ENCODE results near the gene RBM17.
"Not testable (repeated sequence)": the region's sequence is repeated elsewhere in the genome, so short reads cannot be mapped to it uniquely, and the experiment has no call there.

Gene RBM17, protein sequence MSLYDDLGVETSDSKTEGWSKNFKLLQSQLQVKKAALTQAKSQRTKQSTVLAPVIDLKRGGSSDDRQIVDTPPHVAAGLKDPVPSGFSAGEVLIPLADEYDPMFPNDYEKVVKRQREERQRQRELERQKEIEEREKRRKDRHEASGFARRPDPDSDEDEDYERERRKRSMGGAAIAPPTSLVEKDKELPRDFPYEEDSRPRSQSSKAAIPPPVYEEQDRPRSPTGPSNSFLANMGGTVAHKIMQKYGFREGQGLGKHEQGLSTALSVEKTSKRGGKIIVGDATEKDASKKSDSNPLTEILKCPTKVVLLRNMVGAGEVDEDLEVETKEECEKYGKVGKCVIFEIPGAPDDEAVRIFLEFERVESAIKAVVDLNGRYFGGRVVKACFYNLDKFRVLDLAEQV
- 81.5 to 108 (median 105) reads per million in 3 donors for total RNA-seq

DNA sequence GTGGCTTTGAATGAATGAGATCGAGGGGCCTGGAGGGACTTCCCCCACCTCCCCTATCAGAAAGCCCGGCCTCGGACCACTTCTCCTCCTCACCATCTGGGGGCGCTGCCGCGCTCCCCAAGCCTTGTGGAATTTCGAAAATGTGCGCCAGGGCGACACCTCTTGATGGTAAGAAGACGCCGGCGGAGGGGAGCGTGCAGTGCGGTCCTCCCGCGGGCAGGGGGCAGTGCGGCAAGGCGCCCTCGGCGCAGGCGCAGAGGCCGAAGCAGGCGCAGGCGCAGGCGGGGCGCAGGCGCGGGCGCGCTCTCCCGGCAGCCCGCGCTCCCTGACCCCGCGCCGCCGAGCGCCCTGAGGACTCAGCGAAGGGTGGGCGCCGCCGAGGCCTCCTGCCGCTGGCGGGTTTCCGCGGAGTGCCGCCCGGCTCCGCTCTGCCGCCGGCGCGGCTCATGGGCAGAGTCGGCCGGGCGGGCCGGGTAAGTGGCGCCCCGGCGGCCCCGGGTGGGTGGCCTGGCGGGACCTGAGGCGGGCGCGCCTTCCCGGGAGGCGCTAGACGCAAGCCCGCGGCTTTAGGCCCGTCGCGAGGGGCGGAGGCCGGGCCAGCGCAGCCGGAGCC, at the start of gene RBM17:
Gene RBM17, plus strand, starts transcription at position 314 of the 613 bp plus-strand sequence. CDS start 8,032 bp downstream, outside the sequence.
- H3K4me1 ChIP-seq (ENCODE audit: control insufficient read depth, insufficient read depth, low read length, poor library complexity, severe bottlenecking), result peaks cover 38% of the 10 kb centered on the region

DNA sequence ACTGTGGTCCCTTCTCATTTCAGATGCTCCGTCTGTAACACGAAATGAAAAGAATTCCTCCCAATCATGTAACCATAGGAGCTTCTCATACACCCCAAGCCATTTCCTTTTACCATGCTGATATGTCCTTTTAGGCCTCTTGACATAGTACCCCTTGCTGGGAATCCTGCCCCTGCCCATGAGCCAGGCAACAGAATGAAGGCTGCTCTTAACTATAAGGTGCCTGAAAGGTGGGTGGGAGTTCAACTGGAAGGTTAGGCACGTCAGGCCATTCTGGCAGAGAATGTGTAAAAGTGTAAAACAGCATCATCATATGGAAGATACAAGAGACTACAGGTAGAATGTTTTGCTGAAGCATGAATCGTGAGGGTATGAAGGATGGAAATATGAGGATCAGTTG, 49.1 kb upstream of the RBM17 start:
- Histone ChIP-seq H3K4me1 (ENCODE audit: control insufficient read depth, insufficient read depth, low read length, poor library complexity, severe bottlenecking) (peaks cover 63% of the 10 kb centered on the region), H3K27me3 (replicated peaks; ENCODE audit: control insufficient read depth, insufficient read depth, low read length, poor library complexity, severe bottlenecking) (no peaks in the 10 kb centered on the region), H3K9me3 (ENCODE audit: control insufficient read depth, low read length) (no peaks in the 10 kb centered on the region), H3K36me3 (ENCODE audit: control insufficient read depth, insufficient read depth, low read length) (no peaks in the 10 kb centered on the region), H3K4me3 (ENCODE audit: insufficient read depth, low read depth, low read length, poor library complexity, severe bottlenecking) (no peak overlapping the region), H3K27ac (ENCODE audit: insufficient read depth, low read length, poor library complexity, severe bottlenecking) (no peak overlapping the region)
- DNase-seq, result no peak

More for the DNA sequence above, at the start of gene RBM17:
- Histone ChIP-seq H3K4me3 (ENCODE audit: insufficient read depth, low read depth, low read length, poor library complexity, severe bottlenecking) (peak within 1 kb of the TSS; percentile 76), H3K36me3 (ENCODE audit: control insufficient read depth, insufficient read depth, low read length) (no peaks in the 10 kb centered on the region), H3K9me3 (ENCODE audit: control insufficient read depth, low read length) (no peaks in the 10 kb centered on the region), H3K27me3 (replicated peaks; ENCODE audit: control insufficient read depth, insufficient read depth, low read length, poor library complexity, severe bottlenecking) (no peaks in the 10 kb centered on the region), H3K27ac (ENCODE audit: insufficient read depth, low read length, poor library complexity, severe bottlenecking) (peak within 1 kb of the TSS; percentile 75)
- DNase-seq, result peak; percentile 95 to 96 (median 95)

DNA sequence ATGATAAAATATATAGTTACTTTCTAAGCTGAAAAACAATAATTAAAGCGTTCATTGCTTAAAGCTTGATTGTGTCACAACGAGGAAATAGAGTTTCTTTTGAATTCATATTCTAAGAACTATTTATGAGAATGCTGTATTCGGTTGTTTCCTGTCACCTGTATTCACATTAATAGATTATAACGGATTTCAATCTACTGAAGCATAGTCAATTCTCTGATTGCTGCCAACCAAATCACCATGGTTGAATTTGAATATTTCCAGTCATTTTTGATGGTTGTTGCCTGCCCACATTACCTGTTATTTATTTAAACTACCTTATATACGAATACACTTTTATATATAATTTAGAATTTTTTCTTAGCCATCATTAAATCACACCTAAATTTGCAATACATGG, 48.6 kb upstream of the RBM17 start:
- H3K27me3 ChIP-seq (replicated peaks; ENCODE audit: control insufficient read depth, insufficient read depth, low read length, poor library complexity, severe bottlenecking), result no peaks in the 10 kb centered on the region
- peaks cover 68% of the 10 kb centered on the region for H3K4me1 ChIP-seq (ENCODE audit: control insufficient read depth, insufficient read depth, low read length, poor library complexity, severe bottlenecking)
- DNase-seq, result no peak
- H3K36me3 ChIP-seq (ENCODE audit: control insufficient read depth, insufficient read depth, low read length), result no peaks in the 10 kb centered on the region
- no peak overlapping the region for H3K27ac ChIP-seq (ENCODE audit: insufficient read depth, low read length, poor library complexity, severe bottlenecking)
- H3K9me3 ChIP-seq (ENCODE audit: control insufficient read depth, low read length), result no peaks in the 10 kb centered on the region
- H3K4me3 ChIP-seq (ENCODE audit: insufficient read depth, low read depth, low read length, poor library complexity, severe bottlenecking), result no peak overlapping the region

DNA sequence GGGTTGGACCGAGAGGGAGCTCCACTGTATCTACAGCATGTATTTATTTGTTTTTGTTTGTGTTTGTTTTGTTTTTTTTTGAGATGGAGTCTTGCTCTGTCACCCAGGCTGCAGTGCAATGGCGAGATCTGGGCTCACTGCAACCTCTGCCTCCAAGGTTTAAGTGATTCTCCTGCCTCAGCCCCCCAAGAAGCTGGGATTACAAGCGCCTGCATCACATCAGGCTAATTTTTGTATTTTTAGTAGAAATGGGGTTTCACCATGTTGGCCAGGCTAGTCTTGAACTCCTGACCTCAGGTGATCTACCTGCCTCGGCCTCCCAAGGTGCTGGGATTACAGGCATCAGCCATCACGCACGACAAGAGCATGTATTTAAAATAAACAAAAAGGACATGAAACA, 45.5 kb upstream of the RBM17 start:
- not testable (repeated sequence) for H3K27ac ChIP-seq (ENCODE audit: insufficient read depth, low read length, poor library complexity, severe bottlenecking); DNase-seq; H3K36me3 ChIP-seq (ENCODE audit: control insufficient read depth, insufficient read depth, low read length); H3K4me3 ChIP-seq (ENCODE audit: insufficient read depth, low read depth, low read length, poor library complexity, severe bottlenecking); H3K9me3 ChIP-seq (ENCODE audit: control insufficient read depth, low read length); H3K27me3 ChIP-seq (replicated peaks; ENCODE audit: control insufficient read depth, insufficient read depth, low read length, poor library complexity, severe bottlenecking)
- peaks cover 72% of the 10 kb centered on the region for H3K4me1 ChIP-seq (ENCODE audit: control insufficient read depth, insufficient read depth, low read length, poor library complexity, severe bottlenecking)

DNA sequence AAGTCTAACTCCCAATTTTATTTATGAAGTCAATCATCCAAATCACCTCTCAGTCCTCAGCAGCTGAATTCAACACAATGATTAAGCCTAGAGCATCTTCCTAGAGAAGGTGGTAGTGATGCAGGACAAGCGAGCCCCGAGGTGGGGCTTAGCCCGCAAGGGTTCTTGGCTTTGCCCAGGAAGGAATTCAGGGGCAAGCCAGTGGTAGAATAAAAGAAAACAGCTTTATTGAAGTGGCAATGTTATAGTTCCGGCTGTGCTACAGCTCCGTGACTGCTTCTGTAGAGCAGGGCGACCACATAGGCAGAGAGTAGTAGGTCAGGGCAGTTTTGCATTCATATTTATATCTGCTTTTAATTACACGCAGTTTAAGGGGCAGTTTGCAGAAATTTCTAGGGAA, 44.8 kb upstream of the RBM17 start:
- Histone ChIP-seq H3K27ac (ENCODE audit: insufficient read depth, low read length, poor library complexity, severe bottlenecking) (peak overlapping the region; percentile 28), H3K27me3 (replicated peaks; ENCODE audit: control insufficient read depth, insufficient read depth, low read length, poor library complexity, severe bottlenecking) (no peaks in the 10 kb centered on the region)
- DNase-seq, result no peak

DNA sequence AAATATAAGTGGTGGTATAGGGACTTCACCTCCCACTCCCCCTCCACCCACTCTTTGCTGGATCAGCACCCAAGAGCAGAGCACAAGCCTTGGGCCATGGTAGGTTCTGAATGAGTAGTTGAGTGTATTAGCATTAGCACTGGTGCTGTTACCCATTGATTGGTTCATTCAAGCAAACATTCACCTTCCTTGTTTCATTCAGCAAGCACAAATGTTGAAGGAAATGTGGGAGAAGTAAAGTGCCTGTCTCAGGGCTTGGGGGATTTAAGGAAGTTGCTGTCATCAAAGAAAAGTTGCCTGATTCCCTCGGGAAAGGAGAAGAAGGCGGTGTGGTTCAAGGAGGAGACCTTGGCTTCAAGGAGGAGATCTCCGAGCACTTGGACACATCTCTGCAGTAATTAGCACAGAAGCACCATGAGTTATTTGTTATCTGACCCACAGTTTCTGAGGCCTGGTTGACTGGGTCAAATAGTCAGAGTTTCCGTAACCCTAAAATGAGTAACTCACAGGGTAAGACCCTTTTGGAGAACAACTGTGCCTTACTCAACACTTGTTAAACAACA, 44.0 kb upstream of the RBM17 start:
- no peak for DNase-seq

More for the DNA sequence above, 44.8 kb upstream of the RBM17 start:
- Histone ChIP-seq H3K4me3 (ENCODE audit: insufficient read depth, low read depth, low read length, poor library complexity, severe bottlenecking) (no peak overlapping the region), H3K4me1 (ENCODE audit: control insufficient read depth, insufficient read depth, low read length, poor library complexity, severe bottlenecking) (peaks cover 76% of the 10 kb centered on the region), H3K9me3 (ENCODE audit: control insufficient read depth, low read length) (no peaks in the 10 kb centered on the region), H3K36me3 (ENCODE audit: control insufficient read depth, insufficient read depth, low read length) (peaks cover 3% of the 10 kb centered on the region)

DNA sequence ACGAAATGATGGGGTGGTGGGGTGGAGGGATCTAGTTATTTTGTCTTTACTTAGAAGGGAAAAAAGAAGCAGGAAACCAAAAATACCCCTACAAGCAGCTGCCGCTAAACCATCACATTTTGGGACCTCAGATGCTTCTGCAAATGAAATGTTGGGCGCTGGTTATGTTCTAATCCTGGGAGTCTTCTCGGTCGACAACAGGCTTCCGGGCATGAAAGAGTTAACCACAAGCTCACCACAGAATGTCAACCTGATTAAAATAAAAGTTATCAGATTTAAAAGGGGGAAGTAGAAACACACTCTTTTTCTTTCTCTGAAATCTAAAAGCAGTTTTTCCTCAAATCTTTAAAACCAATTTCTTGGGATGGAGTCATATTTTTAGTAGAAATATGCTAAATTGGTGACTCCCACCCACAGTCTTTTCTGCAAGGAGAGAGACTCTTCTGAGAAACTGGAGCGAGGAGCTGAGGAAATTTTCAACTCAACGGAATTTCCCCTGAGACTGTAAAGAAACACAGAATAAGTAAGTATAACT, 43.5 kb upstream of the RBM17 start:
- H3K4me3 ChIP-seq (ENCODE audit: insufficient read depth, low read depth, low read length, poor library complexity, severe bottlenecking), result peak overlapping the region; percentile 32
- no peak for DNase-seq
- H3K27ac ChIP-seq (ENCODE audit: insufficient read depth, low read length, poor library complexity, severe bottlenecking), result peak overlapping the region; percentile 46
- H3K9me3 ChIP-seq (ENCODE audit: control insufficient read depth, low read length), result no peaks in the 10 kb centered on the region
- no peaks in the 10 kb centered on the region for H3K27me3 ChIP-seq (replicated peaks; ENCODE audit: control insufficient read depth, insufficient read depth, low read length, poor library complexity, severe bottlenecking)
- peaks cover 77% of the 10 kb centered on the region for H3K4me1 ChIP-seq (ENCODE audit: control insufficient read depth, insufficient read depth, low read length, poor library complexity, severe bottlenecking)
- H3K36me3 ChIP-seq (ENCODE audit: control insufficient read depth, insufficient read depth, low read length), result peaks cover 3% of the 10 kb centered on the region

More for the DNA sequence above, 44.0 kb upstream of the RBM17 start:
- Histone ChIP-seq H3K4me1 (ENCODE audit: control insufficient read depth, insufficient read depth, low read length, poor library complexity, severe bottlenecking) (peaks cover 76% of the 10 kb centered on the region), H3K4me3 (ENCODE audit: insufficient read depth, low read depth, low read length, poor library complexity, severe bottlenecking) (peak overlapping the region; percentile 32), H3K27ac (ENCODE audit: insufficient read depth, low read length, poor library complexity, severe bottlenecking) (peak overlapping the region; percentile 46), H3K36me3 (ENCODE audit: control insufficient read depth, insufficient read depth, low read length) (peaks cover 3% of the 10 kb centered on the region), H3K9me3 (ENCODE audit: control insufficient read depth, low read length) (no peaks in the 10 kb centered on the region), H3K27me3 (replicated peaks; ENCODE audit: control insufficient read depth, insufficient read depth, low read length, poor library complexity, severe bottlenecking) (no peaks in the 10 kb centered on the region)

DNA sequence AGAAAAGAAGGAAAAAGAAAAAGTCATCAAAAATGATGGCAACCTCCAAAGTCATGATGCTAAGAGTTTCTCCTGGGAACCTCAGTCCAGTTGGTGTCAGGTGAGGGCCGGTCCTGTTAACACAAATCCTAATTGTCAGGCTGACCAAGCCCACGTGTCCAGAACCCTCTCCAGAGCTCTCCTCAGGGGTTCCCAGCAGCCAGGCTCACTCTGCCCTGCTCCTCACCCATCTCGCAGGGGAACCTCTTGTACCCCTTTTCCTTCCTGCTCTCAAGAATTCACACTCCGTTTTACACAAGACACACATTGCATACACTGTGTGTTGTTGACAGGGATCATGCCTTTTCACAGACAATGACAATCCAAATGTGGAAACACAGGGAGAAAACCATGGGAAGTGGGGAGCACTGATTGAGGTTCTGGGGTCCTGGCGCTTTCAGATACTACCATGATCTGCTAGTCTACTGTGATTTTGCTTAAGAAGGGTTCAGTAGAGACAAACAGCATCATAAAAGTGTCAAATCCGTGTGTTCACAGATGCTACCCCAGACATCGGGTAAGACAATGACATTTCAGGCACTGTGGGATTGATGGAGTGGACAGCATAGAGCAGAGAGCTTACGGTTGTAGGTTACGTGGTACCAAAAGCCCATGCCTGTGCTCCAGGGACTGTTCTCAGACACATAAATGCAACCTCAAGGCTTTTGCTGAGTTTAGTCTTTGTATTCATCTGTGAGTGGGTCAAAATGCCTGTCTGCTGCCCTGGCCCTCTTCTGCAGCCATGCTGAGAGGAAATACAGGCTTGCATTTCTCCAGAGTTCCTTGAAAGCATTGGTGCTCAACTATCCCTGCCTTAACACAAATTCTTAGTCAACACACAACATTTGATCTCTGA, 42.7 kb upstream of the RBM17 start:
- Histone ChIP-seq H3K36me3 (ENCODE audit: control insufficient read depth, insufficient read depth, low read length) (peaks cover 3% of the 10 kb centered on the region), H3K9me3 (ENCODE audit: control insufficient read depth, low read length) (no peaks in the 10 kb centered on the region), H3K27me3 (replicated peaks; ENCODE audit: control insufficient read depth, insufficient read depth, low read length, poor library complexity, severe bottlenecking) (no peaks in the 10 kb centered on the region), H3K4me1 (ENCODE audit: control insufficient read depth, insufficient read depth, low read length, poor library complexity, severe bottlenecking) (peaks cover 77% of the 10 kb centered on the region), H3K27ac (ENCODE audit: insufficient read depth, low read length, poor library complexity, severe bottlenecking) (peak overlapping the region; percentile 46), H3K4me3 (ENCODE audit: insufficient read depth, low read depth, low read length, poor library complexity, severe bottlenecking) (no peak overlapping the region)
- no peak for DNase-seq

DNA sequence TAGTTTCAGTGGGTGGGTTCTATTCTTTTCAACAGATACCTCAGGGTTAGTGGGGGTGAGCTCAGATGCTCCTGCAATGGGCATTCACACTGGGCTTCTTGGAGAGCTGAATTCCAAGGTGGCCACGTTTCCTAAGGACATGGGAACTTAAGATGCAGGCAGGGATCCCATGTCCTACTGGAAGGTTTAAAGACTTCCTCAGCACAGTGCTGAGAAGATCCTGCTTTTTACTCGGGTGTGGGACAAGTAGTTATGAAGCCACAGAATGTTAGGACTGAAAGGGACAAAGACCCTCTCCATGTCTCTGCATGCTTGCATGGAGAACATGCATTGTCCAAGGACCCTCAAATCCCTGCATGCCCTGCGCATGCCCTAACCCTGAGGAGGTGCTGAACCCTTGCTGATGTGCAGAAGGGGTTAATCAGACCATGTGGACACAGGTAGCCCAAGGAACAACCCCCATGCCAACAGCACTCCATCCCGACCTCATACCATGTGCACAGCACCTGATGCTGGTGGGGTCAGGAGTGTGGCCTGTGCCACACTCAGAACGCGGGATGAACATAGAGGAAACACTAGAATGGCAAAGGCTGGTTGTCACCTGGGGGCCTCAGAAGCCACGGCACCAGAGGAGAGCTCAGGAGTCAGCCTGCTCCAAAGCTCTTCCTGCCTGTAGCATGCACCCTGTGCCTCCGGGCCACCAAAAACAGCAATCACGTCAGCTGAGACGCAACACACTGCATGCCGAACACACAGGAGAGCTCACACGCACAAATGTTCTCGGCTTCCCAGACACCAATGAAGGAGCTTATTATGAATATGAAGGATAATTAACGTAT, 41.8 kb upstream of the RBM17 start:
- H3K4me1 ChIP-seq (ENCODE audit: control insufficient read depth, insufficient read depth, low read length, poor library complexity, severe bottlenecking), result peaks cover 73% of the 10 kb centered on the region
- DNase-seq, result no peak
- peaks cover 3% of the 10 kb centered on the region for H3K36me3 ChIP-seq (ENCODE audit: control insufficient read depth, insufficient read depth, low read length)
- no peak overlapping the region for H3K4me3 ChIP-seq (ENCODE audit: insufficient read depth, low read depth, low read length, poor library complexity, severe bottlenecking)
- H3K27me3 ChIP-seq (replicated peaks; ENCODE audit: control insufficient read depth, insufficient read depth, low read length, poor library complexity, severe bottlenecking), result no peaks in the 10 kb centered on the region
- H3K9me3 ChIP-seq (ENCODE audit: control insufficient read depth, low read length), result no peaks in the 10 kb centered on the region
- no peak overlapping the region for H3K27ac ChIP-seq (ENCODE audit: insufficient read depth, low read length, poor library complexity, severe bottlenecking)

Data from effector memory CD4-positive, alpha-beta T cell (primary cell).